ENCODE measurements around the gene AIMP2. TPM values are rescaled to one million over a fixed set of nuclear protein-coding genes. Genes with fewer than 3 reads are reported as not detected.

Gene AIMP2
- total RNA-seq, 4 donors from 2014 or later = 24.5 to 41.9 (median 37.5) TPM

DNA sequence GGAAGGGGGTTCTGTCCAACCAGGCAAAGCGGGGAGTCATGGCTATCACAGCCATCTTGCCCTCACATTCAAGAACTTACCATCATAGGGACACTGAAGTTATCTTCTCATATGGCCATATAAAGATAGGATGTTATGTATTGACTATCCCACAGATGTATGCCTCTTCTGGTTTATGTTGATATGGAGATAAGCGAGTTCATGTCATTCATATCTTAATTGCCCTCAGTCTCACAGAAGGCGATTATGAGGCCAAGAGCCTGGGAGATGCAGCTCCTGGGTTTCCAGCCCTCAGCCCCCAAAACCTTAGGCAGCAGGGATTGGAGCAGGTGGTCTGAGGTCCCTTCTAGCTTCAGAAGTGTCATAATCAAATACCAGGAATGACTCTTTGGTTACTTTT, 13.6 kb downstream of the AIMP2 start:
- Histone ChIP-seq H3K4me3 (no peak overlapping the region), H3K27ac (replicated peaks in 1 of 4) (no peak overlapping the region), H3K4me1 (peaks cover 3 to 17% (median 8%) of the 10 kb centered on the region in 4 donors), H3K36me3 (peaks cover 82 to 100% (median 96%) of the 10 kb centered on the region in 4 donors), H3K27me3 (no peaks in the 10 kb centered on the region), H3K9me3 (no peaks in the 10 kb centered on the region)
- TF ChIP-seq, protein P1, sequence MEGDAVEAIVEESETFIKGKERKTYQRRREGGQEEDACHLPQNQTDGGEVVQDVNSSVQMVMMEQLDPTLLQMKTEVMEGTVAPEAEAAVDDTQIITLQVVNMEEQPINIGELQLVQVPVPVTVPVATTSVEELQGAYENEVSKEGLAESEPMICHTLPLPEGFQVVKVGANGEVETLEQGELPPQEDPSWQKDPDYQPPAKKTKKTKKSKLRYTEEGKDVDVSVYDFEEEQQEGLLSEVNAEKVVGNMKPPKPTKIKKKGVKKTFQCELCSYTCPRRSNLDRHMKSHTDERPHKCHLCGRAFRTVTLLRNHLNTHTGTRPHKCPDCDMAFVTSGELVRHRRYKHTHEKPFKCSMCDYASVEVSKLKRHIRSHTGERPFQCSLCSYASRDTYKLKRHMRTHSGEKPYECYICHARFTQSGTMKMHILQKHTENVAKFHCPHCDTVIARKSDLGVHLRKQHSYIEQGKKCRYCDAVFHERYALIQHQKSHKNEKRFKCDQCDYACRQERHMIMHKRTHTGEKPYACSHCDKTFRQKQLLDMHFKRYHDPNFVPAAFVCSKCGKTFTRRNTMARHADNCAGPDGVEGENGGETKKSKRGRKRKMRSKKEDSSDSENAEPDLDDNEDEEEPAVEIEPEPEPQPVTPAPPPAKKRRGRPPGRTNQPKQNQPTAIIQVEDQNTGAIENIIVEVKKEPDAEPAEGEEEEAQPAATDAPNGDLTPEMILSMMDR (IDR thresholded peaks at IDR 0.05) = no peak
- TF ChIP-seq EP300 (IDR thresholded peaks at IDR 0.05) (no peak), POLR2A (IDR thresholded peaks at IDR 0.05; ENCODE audit: low read depth) (no peak), POLR2AphosphoS5 (IDR thresholded peaks at IDR 0.05) (no peak)
- WGBS = 100% methylated on average over 3 of the region's 3 CpGs
- intact Hi-C loops (cut with DNase I) = no loop called here
- DNase-seq (ENCODE audit: extremely low spot score) = no peak

DNA sequence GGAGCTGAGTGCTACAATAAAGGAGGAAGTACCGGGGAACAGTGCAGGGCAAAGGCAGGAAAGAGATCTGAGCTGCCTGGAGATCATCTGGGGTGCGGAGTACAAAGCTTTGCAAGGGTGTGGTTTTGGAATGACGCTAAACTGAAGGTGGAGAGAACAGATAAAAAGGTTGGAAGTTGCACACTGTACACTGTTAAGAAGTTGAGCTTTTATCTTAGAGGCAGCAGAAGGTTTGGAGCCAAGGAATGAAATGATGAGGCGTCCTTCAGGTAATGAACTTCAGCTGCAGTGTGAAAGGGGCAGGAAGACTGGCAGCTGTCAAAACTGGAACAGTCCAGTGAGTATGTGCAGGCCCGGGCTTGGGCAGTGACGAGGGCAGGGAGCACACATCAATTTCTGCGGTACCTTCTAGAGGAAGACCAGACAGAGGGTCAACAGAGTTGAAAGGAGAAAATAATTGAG, 14.9 kb downstream of the AIMP2 start:
- Histone ChIP-seq H3K4me1 (peaks cover 3 to 17% (median 8%) of the 10 kb centered on the region in 4 donors), H3K36me3 (peaks cover 80 to 100% (median 95%) of the 10 kb centered on the region in 4 donors), H3K27ac (replicated peaks in 1 of 4) (no peak overlapping the region), H3K9me3 (no peaks in the 10 kb centered on the region), H3K27me3 (no peaks in the 10 kb centered on the region), H3K4me3 (no peak overlapping the region)
- TF ChIP-seq POLR2A (IDR thresholded peaks at IDR 0.05; ENCODE audit: low read depth) = no peak
- no peak for TF ChIP-seq POLR2AphosphoS5 (IDR thresholded peaks at IDR 0.05)
- TF ChIP-seq, protein P1 (IDR thresholded peaks at IDR 0.05) = no peak
- no peak for TF ChIP-seq EP300 (IDR thresholded peaks at IDR 0.05)
- intact Hi-C loops (cut with DNase I) = no loop called here
- DNase-seq (ENCODE audit: extremely low spot score) = no peak
- 86% methylated on average over 7 of the region's 7 CpGs for WGBS

DNA sequence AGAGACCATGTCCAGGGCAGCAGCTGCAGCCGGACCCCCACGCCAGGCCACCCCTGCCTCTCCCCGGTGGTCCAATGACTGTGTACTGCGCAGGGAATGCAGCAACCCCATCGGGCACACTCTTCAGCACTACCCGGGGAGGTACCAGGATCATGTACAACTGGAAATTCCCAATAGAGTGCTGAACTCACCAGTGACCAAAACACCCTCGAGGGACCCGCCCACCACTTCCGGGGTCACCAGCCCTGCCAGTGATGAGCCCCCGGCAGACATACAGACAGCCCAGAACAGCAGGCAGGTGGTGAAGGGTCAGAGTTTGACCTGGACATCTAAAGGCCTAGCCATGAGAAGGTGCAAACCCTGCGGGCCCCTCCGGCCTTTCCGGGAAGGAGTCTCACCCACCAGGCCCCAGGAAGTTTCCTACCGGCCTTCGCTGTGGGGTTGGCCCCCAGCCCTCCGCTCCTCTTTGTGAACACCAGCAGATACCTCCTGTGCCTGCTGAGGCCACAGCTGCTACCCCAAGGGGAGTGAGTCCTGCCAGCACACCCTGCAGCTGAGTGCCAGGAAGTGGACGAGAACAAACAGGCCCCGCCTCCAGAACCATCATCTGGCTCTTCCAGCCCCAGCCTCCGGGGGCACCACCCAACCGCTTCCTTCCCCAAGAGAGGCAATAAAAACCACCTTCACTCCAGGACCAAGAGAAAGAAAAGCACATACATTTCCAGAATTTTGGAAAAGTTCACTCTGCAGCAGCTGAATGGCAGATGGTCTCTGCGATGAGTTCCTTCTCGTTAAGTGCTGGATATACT, 17.1 kb downstream of the AIMP2 start:
- intact Hi-C loops (cut with DNase I) = no loop called here
- H3K36me3 ChIP-seq = peaks cover 65 to 99% (median 86%) of the 10 kb centered on the region in 4 donors
- DNase-seq (ENCODE audit: extremely low spot score) = no peak
- no peaks in the 10 kb centered on the region for H3K9me3 ChIP-seq
- WGBS = 88% methylated on average over 14 of the region's 22 CpGs
- TF ChIP-seq, protein P1 (IDR thresholded peaks at IDR 0.05) = peak in 1 of 3 experiments; percentile 29
- no peak for TF ChIP-seq EP300 (IDR thresholded peaks at IDR 0.05)
- TF ChIP-seq POLR2AphosphoS5 (IDR thresholded peaks at IDR 0.05) = peak in 1 of 2 donors; percentile 27
- H3K4me3 ChIP-seq = peak overlapping the region; percentile 21 to 47 (median 25)
- peak overlapping the region; percentile 32 to 65 (median 61) for H3K27ac ChIP-seq (replicated peaks in 1 of 4)
- H3K27me3 ChIP-seq = no peaks in the 10 kb centered on the region
- H3K4me1 ChIP-seq = peaks cover 3 to 17% (median 8%) of the 10 kb centered on the region in 4 donors

DNA sequence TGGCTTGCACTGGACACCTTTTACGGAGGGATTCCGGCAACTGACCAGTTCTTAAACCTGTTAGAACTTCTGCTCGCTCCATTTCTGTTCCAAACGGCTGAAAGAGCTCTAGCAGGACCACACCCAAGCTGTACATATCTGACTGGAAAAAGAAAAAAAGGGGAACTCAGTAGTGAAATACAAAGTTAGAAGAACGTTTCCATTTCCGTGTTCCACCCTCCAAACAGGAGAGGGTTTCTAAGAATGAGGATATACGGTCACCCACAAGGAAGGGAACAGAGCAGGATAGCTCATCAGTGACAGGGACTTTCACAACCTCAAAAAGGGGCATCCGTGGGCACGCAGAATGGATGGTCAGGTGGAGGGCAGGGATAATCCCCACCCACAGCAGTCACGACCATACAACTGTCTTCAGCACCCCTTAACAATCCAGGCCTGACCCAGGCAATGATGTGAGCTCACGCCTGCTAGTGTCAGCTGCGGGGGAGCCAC, 17.8 kb downstream of the AIMP2 start:
- DNase-seq (ENCODE audit: extremely low spot score) = no peak
- peaks cover 59 to 99% (median 85%) of the 10 kb centered on the region in 4 donors for H3K36me3 ChIP-seq
- intact Hi-C loops (cut with DNase I) = no loop called here
- no peaks in the 10 kb centered on the region for H3K9me3 ChIP-seq
- 75% methylated on average over 12 of the region's 12 CpGs for WGBS
- TF ChIP-seq EP300 (IDR thresholded peaks at IDR 0.05) (no peak), POLR2AphosphoS5 (IDR thresholded peaks at IDR 0.05) (no peak)
- H3K27ac ChIP-seq (replicated peaks in 1 of 4) = peak overlapping the region; percentile 14 to 65 (median 60)
- peaks cover 3 to 17% (median 8%) of the 10 kb centered on the region in 4 donors for H3K4me1 ChIP-seq
- no peaks in the 10 kb centered on the region for H3K27me3 ChIP-seq
- peak overlapping the region in 2 of 4 donors; percentile 21 to 26 for H3K4me3 ChIP-seq

DNA sequence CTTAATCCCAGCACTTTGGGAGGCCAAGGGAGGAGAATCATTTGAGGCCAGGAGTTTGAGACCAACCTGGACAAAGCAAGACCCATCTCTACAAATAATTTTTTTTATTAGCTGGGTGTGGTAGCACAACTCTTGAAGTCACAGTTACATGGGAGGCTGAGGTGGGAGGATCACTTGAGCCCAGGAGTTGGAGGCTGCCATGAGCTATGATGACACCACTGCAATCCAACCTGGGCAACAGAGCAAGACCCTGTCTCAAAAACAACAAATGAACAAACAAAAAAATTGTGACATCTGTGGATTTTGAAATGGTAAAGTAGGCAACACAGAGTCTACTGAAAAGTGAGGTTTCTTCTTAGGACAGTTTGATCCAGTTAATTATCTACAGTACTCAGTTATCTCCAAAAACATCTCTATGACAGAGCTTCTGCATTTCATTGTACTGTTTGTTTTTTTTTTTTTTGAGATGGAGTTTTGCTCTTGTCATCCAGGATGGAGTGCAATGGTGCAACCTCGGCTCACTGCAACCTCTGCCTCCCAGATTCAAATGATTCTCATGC, 18.8 kb downstream of the AIMP2 start:
- H3K4me3 ChIP-seq = no peak overlapping the region
- H3K36me3 ChIP-seq = peaks cover 48 to 99% (median 77%) of the 10 kb centered on the region in 4 donors
- 93% methylated on average over 1 of the region's 1 CpG for WGBS
- intact Hi-C loops (cut with DNase I) = no loop called here
- H3K27me3 ChIP-seq = no peaks in the 10 kb centered on the region
- TF ChIP-seq, protein P1 (IDR thresholded peaks at IDR 0.05) = no peak
- TF ChIP-seq EP300 (IDR thresholded peaks at IDR 0.05) (no peak), POLR2A (IDR thresholded peaks at IDR 0.05; ENCODE audit: low read depth) (no peak)
- peaks cover 3 to 17% (median 8%) of the 10 kb centered on the region in 4 donors for H3K4me1 ChIP-seq
- no peak for DNase-seq (ENCODE audit: extremely low spot score)
- H3K9me3 ChIP-seq = no peaks in the 10 kb centered on the region
- H3K27ac ChIP-seq (replicated peaks in 1 of 4) = peak overlapping the region in 1 of 4 donors; percentile 59

Measured in esophagus muscularis mucosa (tissue), 4 donors.